GM15510 (cell line): Measurements from ENCODE around the gene PSMD11.

Experiments
- POLR2A ChIP-seq: IDR thresholded peaks from 3 replicates; pipeline ENCODE4 v1.6.1; 2011; ENCODE audit warnings: borderline replicate concordance; ENCODE audit not compliant: insufficient read length; ENCODE audit errors: extremely low read depth

The PSMD11 gene

GRCh38 chr17:32484628-32485027, 40.3 kb downstream of the PSMD11 start:
- no peak for TF ChIP-seq POLR2A

- TF ChIP-seq POLR2A, result no peak
Observed at GRCh38 chr17:32485261-32486110, 41.2 kb downstream of the PSMD11 start.

GRCh38 chr17:32486111-32486700, 41.9 kb downstream of the PSMD11 start:
- peak; percentile 62 for TF ChIP-seq POLR2A

GRCh38 chr17:32486701-32487472, 42.6 kb downstream of the PSMD11 start, which contains the start of gene CDK5R1:
Gene CDK5R1 (plus strand): TSS chr17:32486993. CDS start chr17:32487621, 628 bp downstream.
- TF ChIP-seq POLR2A, result peak; percentile 20

GRCh38 chr17:32487473-32488176, 43.3 kb downstream of the PSMD11 start:
- TF ChIP-seq POLR2A, result no peak

GRCh38 chr17:32488177-32488542, 43.9 kb downstream of the PSMD11 start:
- no peak for TF ChIP-seq POLR2A

GRCh38 chr17:32488604-32489180, 44.4 kb downstream of the PSMD11 start:
- no peak for TF ChIP-seq POLR2A

GRCh38 chr17:32489320-32490100, 45.2 kb downstream of the PSMD11 start:
- TF ChIP-seq POLR2A, result no peak

GRCh38 chr17:32490101-32490482, 45.8 kb downstream of the PSMD11 start:
- peak; percentile 43 for TF ChIP-seq POLR2A

GRCh38 chr17:32491371-32492263, 47.3 kb downstream of the PSMD11 start:
- TF ChIP-seq POLR2A, result peak; percentile 21

- no peak for TF ChIP-seq POLR2A
Observed at GRCh38 chr17:32492264-32492589, 47.9 kb downstream of the PSMD11 start.

- no peak for TF ChIP-seq POLR2A
Observed at GRCh38 chr17:32492648-32493289, 48.5 kb downstream of the PSMD11 start.
